GM12878 (cell line): ENCODE results near the gene UBE2L5. TPM values are rescaled to one million over a fixed set of nuclear protein-coding genes. Genes with fewer than 3 reads are reported as not detected.

Experiments
- ATAC-seq: fragments of 200-7000 bp; cut with Tn5 transposase; 3 replicates; pipeline ENCODE4 v1.9.1; 2020; ENCODE audit warnings: mild to moderate bottlenecking, moderate library complexity
- BruUV-seq: library from RNA; stranded (reverse); fragments of 400-500 nt; replicated peaks from 2 replicates; lab custom pipeline; 2021; lab: Mats Ljungman, UMichigan
- CTCF ChIA-PET: fragments of 300-600 bp; sonication (Branson Sonifier 250); formaldehyde crosslinking; extraction: SDS; loops from one replicate; lab custom pipeline; 2021; ENCODE audit warnings: inconsistent platforms; lab: Yijun Ruan, JAX
- POLR2A ChIA-PET: fragments of 350-600 bp; formaldehyde crosslinking; extraction: SDS; loops from one replicate; lab custom pipeline; 2021; ENCODE audit warnings: inconsistent platforms; lab: Charles Lee
- RAD21 ChIA-PET: fragments of 300-600 bp; sonication (Branson Sonifier 250); formaldehyde crosslinking; loops from one replicate; lab custom pipeline; 2023; ENCODE audit warnings: antibody characterized with exemption; ENCODE audit not compliant: unreplicated experiment; lab: Charles Lee
- SMC1A ChIA-PET: fragments of 300-600 bp; sonication (Branson Sonifier 250); formaldehyde crosslinking; loops from one replicate; lab custom pipeline; 2023; ENCODE audit not compliant: unreplicated experiment, uncharacterized antibody; lab: Charles Lee
- DNase-seq: peaks from one replicate; pipeline ENCODE4 v3.0.0-alpha.2; 2011; ENCODE audit warnings: low read depth, low spot score
- FAIRE-seq: peaks from 3 replicates; lab custom pipeline; 2011; peaks lifted over from hg19 to GRCh38; lab: Jason Lieb, UNC
- H2AFZ ChIP-seq: 2 replicates; pipeline ENCODE4 v1.6.0; 2011; ENCODE audit warnings: low read depth, low read length, control low read depth; ENCODE audit not compliant: control insufficient read depth
- H3K27ac ChIP-seq: 2 replicates; pipeline ENCODE4 v1.5.1; 2011; ENCODE audit warnings: control low read depth; ENCODE audit not compliant: control insufficient read depth, insufficient read depth
- H3K27me3 ChIP-seq, 2 experiments: replicated peaks in 1 of 2; 2 replicates each; pipeline versions ENCODE4 v1.6.0 to v1.6.1; 2011; ENCODE audit warnings: low read length in 1 of 2; ENCODE audit not compliant: control insufficient read depth in 2 of 2, insufficient read depth in 2 of 2
- H3K36me3 ChIP-seq, 2 experiments: 2 replicates each; pipeline ENCODE4 v1.5.1; 2011; ENCODE audit warnings: low read length in 1 of 2; ENCODE audit not compliant: control insufficient read depth in 2 of 2, insufficient read depth in 2 of 2
- H3K4me1 ChIP-seq: 2 replicates; pipeline ENCODE4 v1.6.1; 2011; ENCODE audit warnings: mild to moderate bottlenecking, low read length, moderate library complexity, mixed read lengths; ENCODE audit not compliant: control insufficient read depth, insufficient read depth
- H3K4me2 ChIP-seq: 2 replicates; pipeline ENCODE4 v1.6.0; 2011; ENCODE audit warnings: control low read depth; ENCODE audit not compliant: control insufficient read depth, insufficient read depth
- H3K4me3 ChIP-seq: fragments of 200-600 bp; sonication (generic); 2 replicates; pipeline ENCODE4 v1.5.1; 2016
- H3K79me2 ChIP-seq: 2 replicates; pipeline ENCODE4 v1.6.0; 2011; ENCODE audit warnings: low read length; ENCODE audit not compliant: control insufficient read depth, insufficient read depth
- H3K9ac ChIP-seq: 2 replicates; pipeline ENCODE4 v1.8.0; 2011; ENCODE audit warnings: low read length, control low read depth, mixed read lengths; ENCODE audit not compliant: control insufficient read depth, insufficient read depth
- H3K9me3 ChIP-seq: replicated peaks from 3 replicates; pipeline ENCODE4 v1.5.1; 2011; ENCODE audit warnings: mild to moderate bottlenecking, low read length; ENCODE audit not compliant: control insufficient read depth, insufficient read depth
- H4K20me1 ChIP-seq: 2 replicates; pipeline ENCODE4 v1.6.0; 2011; ENCODE audit not compliant: control insufficient read depth, insufficient read depth
- ASH2L ChIP-seq: fragments of 300-600, 200-600 bp; sonication (generic); IDR thresholded peaks from 2 replicates; pipeline ENCODE4 v1.6.1; 2017; ENCODE audit warnings: low read depth, mild to moderate bottlenecking, borderline replicate concordance
- BCL11A ChIP-seq: IDR thresholded peaks from 2 replicates; pipeline ENCODE4 v1.6.1; 2011; ENCODE audit warnings: low read depth, low read length
- JUND ChIP-seq: IDR thresholded peaks from 2 replicates; pipeline ENCODE4 v1.6.1; 2012; ENCODE audit warnings: low read depth, mild to moderate bottlenecking, low read length, improper control_type of control experiment, moderate library complexity
- LARP7 ChIP-seq: fragments of 450-650 bp; IDR thresholded peaks from 2 replicates; pipeline ENCODE4 v1.6.1; 2017; ENCODE audit warnings: mild to moderate bottlenecking
- NFIC ChIP-seq: IDR thresholded peaks from 2 replicates; pipeline ENCODE4 v1.6.1; 2012; ENCODE audit warnings: low read depth, mild to moderate bottlenecking, inconsistent platforms, low read length, moderate library complexity
- POU2F2 ChIP-seq: IDR thresholded peaks from 3 replicates; pipeline ENCODE4 v1.6.1; 2011; ENCODE audit warnings: low read depth, mild to moderate bottlenecking, low read length, borderline replicate concordance
- RCOR1 ChIP-seq: conservative IDR thresholded peaks from 2 replicates; pipeline ENCODE4 v1.6.1; 2012; ENCODE audit warnings: low read depth, low read length, improper control_type of control experiment
- SRF ChIP-seq, 2 experiments: IDR thresholded peaks; 2 replicates each; pipeline ENCODE4 v1.6.1; 2011; ENCODE audit warnings: low read depth in 2 of 2, low read length in 2 of 2, mild to moderate bottlenecking in 1 of 2, moderate library complexity in 1 of 2
- STAT3 ChIP-seq: IDR thresholded peaks from 2 replicates; pipeline ENCODE4 v1.6.1; 2011; ENCODE audit warnings: low read depth, low read length, improper control_type of control experiment
- WRNIP1 ChIP-seq: IDR thresholded peaks from 2 replicates; pipeline ENCODE4 v1.6.1; 2011; ENCODE audit warnings: low read depth, low read length, improper control_type of control experiment, borderline replicate concordance
- ZNF217 ChIP-seq: fragments of 450-650 bp; IDR thresholded peaks from 2 replicates; pipeline ENCODE4 v1.6.1; 2017; ENCODE audit warnings: antibody characterized with exemption, mild to moderate bottlenecking
- WGBS: methylation state at CpG from one replicate; pipeline ENCODE4 v1.1.6; 2016; ENCODE audit warnings: low lambda C conversion rate; ENCODE audit not compliant: insufficient replicate concordance, insufficient coverage; ENCODE audit errors: missing lambda C conversion rate; 5-methylcytosine and 5-hydroxymethylcytosine counted together
- in situ Hi-C: fragments of 300-500 bp; cut with MboI; formaldehyde crosslinking; loops from 9 replicates; pipeline ENCODE4 v1.14.3; 2018; ENCODE audit warnings: mixed read lengths
- intact Hi-C: fragments of 100-400 bp; cut with micrococcal nuclease; formaldehyde crosslinking; loops from one replicate; pipeline ENCODE4 v1.14.2; 2022; ENCODE audit not compliant: unreplicated experiment
- polyA plus RNA-seq, 11 experiments: library from polyadenylated mRNA; depleted of rRNA in 4 of 11; unstranded in 6 of 11; stranded (reverse) in 5 of 11; fragments of >200 nt; fragmentation: Nextera tagmentation in 4 of 11; fragmentation: Illumina TruSeq in 1 of 11; extraction: Ambion mirVana in 4 of 11; extraction: Trizol in 1 of 11; gene quantifications; 1 replicate in 1 of 11; 2 replicates in 10 of 11; pipeline versions ENCODE4 v1.2.1 to v1.2.3, GENCODE V29; 2011 to 2016; ENCODE audit warnings: inconsistent platforms in 2 of 11, missing spikeins in 2 of 11, low read depth in 1 of 11
- total RNA-seq, 4 experiments: library from RNA; depleted of rRNA in 3 of 4; stranded (reverse); fragments of >200 nt in 3 of 4; fragmentation: Illumina TruSeq in 1 of 4; extraction: Trizol in 1 of 4; gene quantifications; 2 replicates each; pipeline versions ENCODE4 v1.2.1 to v1.2.3, GENCODE V29; 2013 to 2021
- TF ChIP-seq, protein P1 (sequence below): IDR thresholded peaks from 2 replicates; pipeline ENCODE4 v1.6.1; 2011; ENCODE audit warnings: low read depth, low read length, improper control_type of control experiment, borderline replicate concordance
- TF ChIP-seq, protein P2 (sequence below): fragments of 450-650 bp; IDR thresholded peaks from 2 replicates; pipeline ENCODE4 v1.6.1; 2016; ENCODE audit warnings: mild to moderate bottlenecking
- TF ChIP-seq, protein P3 (sequence below): fragments of 450-650 bp; IDR thresholded peaks from 2 replicates; pipeline ENCODE4 v1.6.1; 2016; ENCODE audit warnings: mild to moderate bottlenecking, moderate library complexity, borderline replicate concordance
- TF ChIP-seq, protein P4 (sequence below): fragments of 450-650 bp; IDR thresholded peaks from 2 replicates; pipeline ENCODE4 v1.6.1; 2016; ENCODE audit warnings: mild to moderate bottlenecking

The UBE2L5 gene
- total and polyA plus RNA-seq, 10 of the 15 experiments (the other 5 are each of a cell fraction or from before 2014, with no cell fraction given) = 0.03 to 1.1 (median 0.19) TPM; not detected in 2

DNA sequence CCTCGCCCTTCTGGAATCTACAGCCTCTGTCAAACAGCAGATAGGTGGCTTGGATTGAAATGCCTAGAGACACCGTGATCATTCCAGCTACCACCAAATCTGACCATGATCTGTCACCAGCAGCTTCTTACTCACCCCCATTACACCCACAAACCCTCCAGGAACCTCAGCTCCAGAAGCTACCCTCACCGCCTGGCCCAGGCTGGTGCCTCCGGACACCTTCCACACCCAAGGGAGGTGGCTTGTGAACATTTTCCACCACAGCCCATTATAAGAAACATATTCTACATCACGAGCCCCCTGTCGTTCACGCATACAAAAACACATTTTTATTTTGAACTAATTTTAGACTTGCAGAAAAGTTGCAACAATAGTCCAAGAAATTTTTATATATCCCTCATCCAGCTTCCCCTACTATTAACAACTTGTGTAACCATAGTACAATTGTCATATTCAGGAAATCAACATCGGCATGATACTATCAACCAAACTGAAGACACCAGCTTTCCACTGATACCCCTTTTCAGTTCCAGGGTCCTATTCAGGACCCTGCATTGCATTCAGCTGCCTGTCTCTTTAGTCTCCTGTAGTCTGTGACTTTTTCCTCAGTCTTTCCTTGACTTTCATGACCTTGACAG is 15.4 kb upstream of the UBE2L5 start:
- H3K4me1 ChIP-seq = peaks cover 6% of the 10 kb centered on the region
- TF ChIP-seq POU2F2 (no peak), WRNIP1 (no peak), BCL11A (no peak), ASH2L (no peak), RCOR1 (no peak), LARP7 (no peak), ZNF217 (no peak), NFIC (no peak), JUND (no peak), STAT3 (no peak), SRF (IDR thresholded peaks at IDR 0.05; ENCODE audit: low read depth in 2 of 2, low read length in 2 of 2) (no peak)
- TF ChIP-seq, protein P1, sequence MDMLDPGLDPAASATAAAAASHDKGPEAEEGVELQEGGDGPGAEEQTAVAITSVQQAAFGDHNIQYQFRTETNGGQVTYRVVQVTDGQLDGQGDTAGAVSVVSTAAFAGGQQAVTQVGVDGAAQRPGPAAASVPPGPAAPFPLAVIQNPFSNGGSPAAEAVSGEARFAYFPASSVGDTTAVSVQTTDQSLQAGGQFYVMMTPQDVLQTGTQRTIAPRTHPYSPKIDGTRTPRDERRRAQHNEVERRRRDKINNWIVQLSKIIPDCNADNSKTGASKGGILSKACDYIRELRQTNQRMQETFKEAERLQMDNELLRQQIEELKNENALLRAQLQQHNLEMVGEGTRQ = no peak
- TF ChIP-seq, protein P2, sequence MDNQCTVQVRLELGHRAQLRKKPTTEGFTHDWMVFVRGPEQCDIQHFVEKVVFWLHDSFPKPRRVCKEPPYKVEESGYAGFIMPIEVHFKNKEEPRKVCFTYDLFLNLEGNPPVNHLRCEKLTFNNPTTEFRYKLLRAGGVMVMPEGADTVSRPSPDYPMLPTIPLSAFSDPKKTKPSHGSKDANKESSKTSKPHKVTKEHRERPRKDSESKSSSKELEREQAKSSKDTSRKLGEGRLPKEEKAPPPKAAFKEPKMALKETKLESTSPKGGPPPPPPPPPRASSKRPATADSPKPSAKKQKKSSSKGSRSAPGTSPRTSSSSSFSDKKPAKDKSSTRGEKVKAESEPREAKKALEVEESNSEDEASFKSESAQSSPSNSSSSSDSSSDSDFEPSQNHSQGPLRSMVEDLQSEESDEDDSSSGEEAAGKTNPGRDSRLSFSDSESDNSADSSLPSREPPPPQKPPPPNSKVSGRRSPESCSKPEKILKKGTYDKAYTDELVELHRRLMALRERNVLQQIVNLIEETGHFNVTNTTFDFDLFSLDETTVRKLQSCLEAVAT = no peak
- TF ChIP-seq, protein P3, sequence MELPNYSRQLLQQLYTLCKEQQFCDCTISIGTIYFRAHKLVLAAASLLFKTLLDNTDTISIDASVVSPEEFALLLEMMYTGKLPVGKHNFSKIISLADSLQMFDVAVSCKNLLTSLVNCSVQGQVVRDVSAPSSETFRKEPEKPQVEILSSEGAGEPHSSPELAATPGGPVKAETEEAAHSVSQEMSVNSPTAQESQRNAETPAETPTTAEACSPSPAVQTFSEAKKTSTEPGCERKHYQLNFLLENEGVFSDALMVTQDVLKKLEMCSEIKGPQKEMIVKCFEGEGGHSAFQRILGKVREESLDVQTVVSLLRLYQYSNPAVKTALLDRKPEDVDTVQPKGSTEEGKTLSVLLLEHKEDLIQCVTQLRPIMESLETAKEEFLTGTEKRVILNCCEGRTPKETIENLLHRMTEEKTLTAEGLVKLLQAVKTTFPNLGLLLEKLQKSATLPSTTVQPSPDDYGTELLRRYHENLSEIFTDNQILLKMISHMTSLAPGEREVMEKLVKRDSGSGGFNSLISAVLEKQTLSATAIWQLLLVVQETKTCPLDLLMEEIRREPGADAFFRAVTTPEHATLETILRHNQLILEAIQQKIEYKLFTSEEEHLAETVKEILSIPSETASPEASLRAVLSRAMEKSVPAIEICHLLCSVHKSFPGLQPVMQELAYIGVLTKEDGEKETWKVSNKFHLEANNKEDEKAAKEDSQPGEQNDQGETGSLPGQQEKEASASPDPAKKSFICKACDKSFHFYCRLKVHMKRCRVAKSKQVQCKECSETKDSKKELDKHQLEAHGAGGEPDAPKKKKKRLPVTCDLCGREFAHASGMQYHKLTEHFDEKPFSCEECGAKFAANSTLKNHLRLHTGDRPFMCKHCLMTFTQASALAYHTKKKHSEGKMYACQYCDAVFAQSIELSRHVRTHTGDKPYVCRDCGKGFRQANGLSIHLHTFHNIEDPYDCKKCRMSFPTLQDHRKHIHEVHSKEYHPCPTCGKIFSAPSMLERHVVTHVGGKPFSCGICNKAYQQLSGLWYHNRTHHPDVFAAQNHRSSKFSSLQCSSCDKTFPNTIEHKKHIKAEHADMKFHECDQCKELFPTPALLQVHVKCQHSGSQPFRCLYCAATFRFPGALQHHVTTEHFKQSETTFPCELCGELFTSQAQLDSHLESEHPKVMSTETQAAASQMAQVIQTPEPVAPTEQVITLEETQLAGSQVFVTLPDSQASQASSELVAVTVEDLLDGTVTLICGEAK = no peak
- TF ChIP-seq, protein P4, sequence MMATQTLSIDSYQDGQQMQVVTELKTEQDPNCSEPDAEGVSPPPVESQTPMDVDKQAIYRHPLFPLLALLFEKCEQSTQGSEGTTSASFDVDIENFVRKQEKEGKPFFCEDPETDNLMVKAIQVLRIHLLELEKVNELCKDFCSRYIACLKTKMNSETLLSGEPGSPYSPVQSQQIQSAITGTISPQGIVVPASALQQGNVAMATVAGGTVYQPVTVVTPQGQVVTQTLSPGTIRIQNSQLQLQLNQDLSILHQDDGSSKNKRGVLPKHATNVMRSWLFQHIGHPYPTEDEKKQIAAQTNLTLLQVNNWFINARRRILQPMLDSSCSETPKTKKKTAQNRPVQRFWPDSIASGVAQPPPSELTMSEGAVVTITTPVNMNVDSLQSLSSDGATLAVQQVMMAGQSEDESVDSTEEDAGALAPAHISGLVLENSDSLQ = no peak
- RAD21 ChIA-PET = interaction anchor here (0.9 to 3.2 kb wide), 10 partner anchors 15 to 274 kb away, joined by 3 to 13 read pairs (median 6); partner anchors contain the start of genes HMGB1 and UBE2L5
- WGBS = 80% methylated on average over 8 of the region's 8 CpGs
- no peak for ATAC-seq
- intact Hi-C loops (loop anchor here (5.0 kb wide), 2 partner anchors 40 to 165 kb away; no protein-coding TSS in a partner anchor), in situ Hi-C loops (no loop called here)
- POLR2A ChIA-PET = interaction anchor here (0.5 to 2.2 kb wide), 5 partner anchors 10 to 35 kb away, joined by 3 to 5 read pairs (median 3); no protein-coding TSS in a partner anchor
- BruUV-seq = no TSS peak
- H3K27ac ChIP-seq = no peak overlapping the region
- SMC1A ChIA-PET = interaction anchor here (1.0 to 4.2 kb wide), 11 partner anchors 9 to 56 kb away, joined by 4 to 37 read pairs (median 6); no protein-coding TSS in a partner anchor
- H3K79me2 ChIP-seq = no peaks in the 10 kb centered on the region
- no peak for FAIRE-seq
- CTCF ChIA-PET = interaction anchor here (1.0 to 3.3 kb wide), 18 partner anchors 9 to 459 kb away, joined by 3 to 21 read pairs (median 6); partner anchors contain the start of gene UBE2L5
- H3K36me3 ChIP-seq = no peaks in the 10 kb centered on the region
- peaks cover 2% of the 10 kb centered on the region; the same call in 1 of the 3 replicates for H3K9me3 ChIP-seq
- H3K9ac ChIP-seq = no peak overlapping the region
- H3K4me3 ChIP-seq = no peak overlapping the region
- no peaks in the 10 kb centered on the region for H4K20me1 ChIP-seq
- no peak overlapping the region for H3K4me2 ChIP-seq
- H2AFZ ChIP-seq = no peak overlapping the region
- no peak for DNase-seq
- no peaks in the 10 kb centered on the region for H3K27me3 ChIP-seq
